HCT116 (cell line): ENCODE measurements around the gene SPG7. TPM values are rescaled to one million over a fixed set of nuclear protein-coding genes. Genes with fewer than 3 reads are reported as not detected.

Source experiments
- ATAC-seq: fragments of 200-7000 bp; cut with Tn5 transposase; 2 replicates; pipeline ENCODE4 v1.9.1; 2020; ENCODE audit warnings: mild to moderate bottlenecking, moderate library complexity
- BruUV-seq: library from RNA; stranded (reverse); fragments of 400-500 nt; replicated peaks from 2 replicates; lab custom pipeline; 2021; lab: Mats Ljungman, UMichigan
- CTCF ChIA-PET: fragments of 300-600 bp; sonication (Branson Sonifier 250); formaldehyde crosslinking; loops from one replicate; lab custom pipeline; 2021; ENCODE audit warnings: antibody characterized with exemption; lab: Charles Lee
- POLR2A ChIA-PET: fragments of 300-600, 350-600 bp; sonication (Branson Sonifier 250); formaldehyde crosslinking; loops from one replicate; lab custom pipeline; 2021; ENCODE audit warnings: antibody characterized with exemption; lab: Charles Lee
- RAD21 ChIA-PET, 2 experiments: fragments of 300-600 bp; sonication (Branson Sonifier 250); formaldehyde crosslinking; loops; one replicate each; lab custom pipeline; 2023; ENCODE audit warnings: low total read pairs in 2 of 2; ENCODE audit not compliant: uncharacterized antibody in 2 of 2, unreplicated experiment in 2 of 2, low non-redundant PET in 1 of 2; lab: Charles Lee
- DNase-seq: peaks from one replicate; pipeline ENCODE4 v3.0.0-alpha.2; 2010; ENCODE audit warnings: low read depth, low spot score
- H2AFZ ChIP-seq: fragments of 200-600 bp; shearing (Covaris generic), sonication (generic); 2 replicates; pipeline ENCODE4 v1.6.1; 2017; ENCODE audit warnings: low read depth, mixed run types, mixed read lengths, antibody characterized with exemption, low read length; ENCODE audit not compliant: poor library complexity, severe bottlenecking
- H3K27ac ChIP-seq: 2 replicates; pipeline ENCODE4 v1.5.1; 2012; ENCODE audit warnings: low read depth, low read length
- H3K27me3 ChIP-seq: fragments of 200-600 bp; sonication (generic); 2 replicates; pipeline ENCODE4 v1.6.1; 2016; ENCODE audit warnings: mixed run types, low read length, mixed read lengths; ENCODE audit not compliant: insufficient read depth
- H3K36me3 ChIP-seq, 2 experiments: fragments of 200-500 bp in 1 of 2; fragments of 200-600 bp in 1 of 2; sonication (Bioruptor generic) in 1 of 2; sonication (generic) in 1 of 2; 2 replicates each; pipeline versions ENCODE4 v1.5.1 to v1.6.1; 2014 to 2016; ENCODE audit warnings: low read length in 2 of 2, inconsistent platforms in 1 of 2, mixed read lengths in 1 of 2, mixed run types in 1 of 2; ENCODE audit not compliant: insufficient read depth in 2 of 2, control insufficient read depth in 1 of 2
- H3K4me1 ChIP-seq, 2 experiments: fragments of 200-600 bp in 1 of 2; sonication (generic) in 1 of 2; 2 replicates each; pipeline versions ENCODE4 v1.5.1 to v1.6.1; 2012 to 2017; ENCODE audit warnings: low read length in 2 of 2, inconsistent platforms in 1 of 2, mild to moderate bottlenecking in 1 of 2, mixed read lengths in 1 of 2, mixed run types in 1 of 2, moderate library complexity in 1 of 2; ENCODE audit not compliant: insufficient read depth in 2 of 2, control insufficient read depth in 1 of 2
- H3K4me2 ChIP-seq: fragments of 200-600 bp; sonication (generic); 2 replicates; pipeline ENCODE4 v1.6.1; 2017; ENCODE audit warnings: mixed run types, low read length, mixed read lengths
- H3K4me3 ChIP-seq, 2 experiments: fragments of 200-600 bp in 1 of 2; sonication (generic) in 1 of 2; replicated peaks in 1 of 2; 2 replicates each; pipeline ENCODE4 v1.5.1; 2011 to 2016; ENCODE audit warnings: low read length in 2 of 2, control low read depth in 1 of 2, low read depth in 1 of 2, mild to moderate bottlenecking in 1 of 2, mixed read lengths in 1 of 2, mixed run types in 1 of 2
- H3K79me2 ChIP-seq: fragments of 200-600 bp; sonication (generic); 2 replicates; pipeline ENCODE4 v1.6.1; 2017; ENCODE audit warnings: mild to moderate bottlenecking, mixed run types, low read length, moderate library complexity, mixed read lengths; ENCODE audit not compliant: insufficient read depth
- H3K9ac ChIP-seq: fragments of 200-600 bp; sonication (generic); 2 replicates; pipeline ENCODE4 v1.6.1; 2016; ENCODE audit warnings: low read length, mixed read lengths
- H3K9me2 ChIP-seq: fragments of 200-600 bp; sonication (generic), shearing (Covaris generic); 2 replicates; pipeline ENCODE4 v1.6.1; 2017; ENCODE audit warnings: mixed run types, mild to moderate bottlenecking, moderate library complexity; ENCODE audit not compliant: insufficient read depth
- H3K9me3 ChIP-seq, 2 experiments: fragments of 200-500 bp in 1 of 2; fragments of 200-600 bp in 1 of 2; sonication (Bioruptor generic) in 1 of 2; sonication (generic) in 1 of 2; 2 replicates each; pipeline ENCODE4 v1.6.1; 2014 to 2017; ENCODE audit warnings: low read length in 2 of 2, mixed read lengths in 2 of 2, inconsistent platforms in 1 of 2, low read depth in 1 of 2, mild to moderate bottlenecking in 1 of 2, mixed run types in 1 of 2, moderate library complexity in 1 of 2; ENCODE audit not compliant: control insufficient read depth in 1 of 2, insufficient read depth in 1 of 2
- H4K20me1 ChIP-seq: fragments of 200-600 bp; sonication (generic), shearing (Covaris generic); 2 replicates; pipeline ENCODE4 v1.6.1; 2017; ENCODE audit warnings: mixed run types, mild to moderate bottlenecking, moderate library complexity; ENCODE audit not compliant: insufficient read depth
- ELF1 ChIP-seq: IDR thresholded peaks from 2 replicates; pipeline ENCODE4 v1.6.1; 2012; ENCODE audit warnings: low read depth, borderline replicate concordance
- EZH2phosphoT487 ChIP-seq: fragments of 200-600 bp; IDR thresholded peaks from 2 replicates; pipeline ENCODE4 v1.6.1; 2018; ENCODE audit warnings: antibody characterized with exemption, borderline replicate concordance
- POLR2AphosphoS5 ChIP-seq: IDR thresholded peaks from 2 replicates; pipeline ENCODE4 v1.6.1; 2011; ENCODE audit warnings: mild to moderate bottlenecking, low read depth, low read length, moderate library complexity
- SIN3A ChIP-seq: IDR thresholded peaks from 2 replicates; pipeline ENCODE4 v1.6.1; 2012; ENCODE audit warnings: low read depth
- TCF7L2 ChIP-seq: IDR thresholded peaks from 2 replicates; pipeline ENCODE4 v1.7.0; 2011; ENCODE audit warnings: borderline replicate concordance, inconsistent platforms; ENCODE audit not compliant: insufficient read depth, insufficient read length; ENCODE audit errors: extremely low read depth
- ZNF274 ChIP-seq: fragments of 200-500 bp; sonication (Bioruptor generic); IDR thresholded peaks from 2 replicates; pipeline ENCODE4 v1.6.1; 2014; ENCODE audit warnings: mild to moderate bottlenecking, low read depth, low read length, inconsistent platforms
- intact Hi-C: fragments of 100-400 bp; cut with micrococcal nuclease; formaldehyde crosslinking; loops from 2 replicates; pipeline ENCODE4 v1.10.0; 2022
- total RNA-seq: library from RNA; stranded (reverse); gene quantifications from one replicate; pipeline ENCODE4 v1.2.1, GENCODE V29; 2021; ENCODE audit not compliant: unreplicated experiment
- TF ChIP-seq, protein P1 (sequence below), 3 experiments: fragments of 200-600 bp in 1 of 3; sonication (generic) in 1 of 3; IDR thresholded peaks in 2 of 3; conservative IDR thresholded peaks in 1 of 3; 2 replicates each; pipeline ENCODE4 v1.5.1; 2012 to 2017; ENCODE audit warnings: low read depth in 2 of 3, low read length in 2 of 3, antibody characterized with exemption in 1 of 3, borderline replicate concordance in 1 of 3, control low read depth in 1 of 3, mild to moderate bottlenecking in 1 of 3, mixed read lengths in 1 of 3, mixed run types in 1 of 3, moderate library complexity in 1 of 3; ENCODE audit not compliant: insufficient read depth in 1 of 3
- TF ChIP-seq, protein P2 (sequence below): IDR thresholded peaks from 2 replicates; pipeline ENCODE4 v1.6.1; 2012

SPG7 gene
- total RNA-seq, 1 experiment from 2014 or later: 116 TPM

- POLR2A ChIA-PET: no interaction called here
- no TSS peak for BruUV-seq
- H3K4me1 ChIP-seq: no peaks in the 10 kb centered on the region
Measured at GRCh38 chr16:89541792-89542191, 33.6 kb downstream of the SPG7 start.

DNA sequence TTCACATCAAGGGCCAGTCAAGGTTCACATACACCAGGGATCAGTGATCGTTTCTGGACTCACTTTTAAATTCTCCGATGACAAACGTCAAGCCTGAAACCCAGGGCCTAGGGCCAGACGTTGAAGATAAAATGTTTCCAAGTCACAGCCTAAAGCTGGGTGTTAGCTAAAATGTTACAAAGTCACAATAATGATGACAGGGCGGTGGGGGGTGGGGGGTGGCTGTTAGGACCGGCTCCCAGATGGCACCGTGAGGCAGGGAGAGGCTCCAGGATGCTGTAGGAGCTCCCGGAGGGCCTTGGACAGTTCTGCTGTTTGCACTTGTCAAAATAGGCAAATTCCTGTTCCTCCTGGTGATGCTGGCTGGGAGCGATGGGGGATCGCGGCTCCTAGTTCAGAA, 35.9 kb downstream of the SPG7 start:
- Histone ChIP-seq H3K4me2 (no peak overlapping the region), H3K36me3 (peaks cover 24 to 28% of the 10 kb centered on the region in 2 experiments; a peak in 3 of 4 replicates), H2AFZ (no peak overlapping the region), H3K9ac (no peak overlapping the region), H3K27ac (no peak overlapping the region), H3K4me3 (no peak overlapping the region), H3K79me2 (no peaks in the 10 kb centered on the region), H4K20me1 (no peaks in the 10 kb centered on the region), H3K4me1 (no peaks in the 10 kb centered on the region), H3K27me3 (no peaks in the 10 kb centered on the region), H3K9me3 (no peaks in the 10 kb centered on the region), H3K9me2 (no peaks in the 10 kb centered on the region)
- TF ChIP-seq POLR2AphosphoS5 (no peak), ZNF274 (no peak), SIN3A (no peak), EZH2phosphoT487 (no peak)
- TF ChIP-seq, protein P1, sequence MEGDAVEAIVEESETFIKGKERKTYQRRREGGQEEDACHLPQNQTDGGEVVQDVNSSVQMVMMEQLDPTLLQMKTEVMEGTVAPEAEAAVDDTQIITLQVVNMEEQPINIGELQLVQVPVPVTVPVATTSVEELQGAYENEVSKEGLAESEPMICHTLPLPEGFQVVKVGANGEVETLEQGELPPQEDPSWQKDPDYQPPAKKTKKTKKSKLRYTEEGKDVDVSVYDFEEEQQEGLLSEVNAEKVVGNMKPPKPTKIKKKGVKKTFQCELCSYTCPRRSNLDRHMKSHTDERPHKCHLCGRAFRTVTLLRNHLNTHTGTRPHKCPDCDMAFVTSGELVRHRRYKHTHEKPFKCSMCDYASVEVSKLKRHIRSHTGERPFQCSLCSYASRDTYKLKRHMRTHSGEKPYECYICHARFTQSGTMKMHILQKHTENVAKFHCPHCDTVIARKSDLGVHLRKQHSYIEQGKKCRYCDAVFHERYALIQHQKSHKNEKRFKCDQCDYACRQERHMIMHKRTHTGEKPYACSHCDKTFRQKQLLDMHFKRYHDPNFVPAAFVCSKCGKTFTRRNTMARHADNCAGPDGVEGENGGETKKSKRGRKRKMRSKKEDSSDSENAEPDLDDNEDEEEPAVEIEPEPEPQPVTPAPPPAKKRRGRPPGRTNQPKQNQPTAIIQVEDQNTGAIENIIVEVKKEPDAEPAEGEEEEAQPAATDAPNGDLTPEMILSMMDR (IDR thresholded peaks at IDR 0.05 in 2 of 3, conservative IDR thresholded peaks at IDR 0.05 in 1 of 3; ENCODE audit: borderline replicate concordance in 1 of 3, insufficient read depth in 1 of 3, low read depth in 2 of 3, low read length in 2 of 3): no peak
- TF ChIP-seq, protein P2, sequence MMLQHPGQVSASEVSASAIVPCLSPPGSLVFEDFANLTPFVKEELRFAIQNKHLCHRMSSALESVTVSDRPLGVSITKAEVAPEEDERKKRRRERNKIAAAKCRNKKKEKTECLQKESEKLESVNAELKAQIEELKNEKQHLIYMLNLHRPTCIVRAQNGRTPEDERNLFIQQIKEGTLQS: no peak
- POLR2A ChIA-PET: no interaction called here
- no TSS peak for BruUV-seq
- RAD21 ChIA-PET: interaction anchor here in 1 of 2 experiments (0.6 kb wide), 1 partner anchor 366 kb away, joined by 3 read pairs; no protein-coding TSS in a partner anchor
- CTCF ChIA-PET: no interaction called here
- DNase-seq: no peak
- intact Hi-C loops: no loop called here
- ATAC-seq: no peak

More at GRCh38 chr16:89541792-89542191, 33.6 kb downstream of the SPG7 start:
- H3K27ac ChIP-seq: no peak overlapping the region
- no peaks in the 10 kb centered on the region for H3K9me2 ChIP-seq
- ATAC-seq: 0 out of 2 replicates have a peak, but pooled peaks have one; percentile 12
- H2AFZ ChIP-seq: no peak overlapping the region
- TF ChIP-seq ELF1 (no peak), ZNF274 (no peak), EZH2phosphoT487 (no peak), TCF7L2 (no peak)
- TF ChIP-seq, protein P1 (IDR thresholded peaks at IDR 0.05 in 2 of 3, conservative IDR thresholded peaks at IDR 0.05 in 1 of 3; ENCODE audit: borderline replicate concordance in 1 of 3, insufficient read depth in 1 of 3, low read depth in 2 of 3, low read length in 2 of 3): no peak
- H3K9ac ChIP-seq: no peak overlapping the region
- H3K9me3 ChIP-seq: no peaks in the 10 kb centered on the region
- CTCF ChIA-PET: interaction anchor here (1.7 kb wide), 1 partner anchor 16 kb away, joined by 11 read pairs; no protein-coding TSS in a partner anchor
- H3K4me3 ChIP-seq: no peak overlapping the region
- peaks cover 28 to 31% of the 10 kb centered on the region in 2 experiments; a peak in 3 of 4 replicates for H3K36me3 ChIP-seq
- no peaks in the 10 kb centered on the region for H3K79me2 ChIP-seq
- intact Hi-C loops: no loop called here
- no peaks in the 10 kb centered on the region for H4K20me1 ChIP-seq
- no peaks in the 10 kb centered on the region for H3K27me3 ChIP-seq
- H3K4me2 ChIP-seq: no peak overlapping the region
- DNase-seq: no peak
- RAD21 ChIA-PET: no interaction called here
